HG03457 (cell line): Measurements from ENCODE around the gene LHX4.

Experiments used
- ATAC-seq: cut with Tn5 transposase; IDR thresholded peaks from one replicate; pipeline ENCODE4 v1.9.1; 2021; ENCODE audit warnings: moderate number of reproducible peaks; ENCODE audit not compliant: unreplicated experiment

Gene LHX4

GRCh38 chr1:180294711-180295110 is 64.6 kb downstream of the LHX4 start:
- no peak for ATAC-seq

- ATAC-seq: no peak
Measured at GRCh38 chr1:180295999-180296398, 65.9 kb downstream of the LHX4 start.

- ATAC-seq: no peak
Measured at GRCh38 chr1:180299479-180300221, 69.6 kb downstream of the LHX4 start.

GRCh38 chr1:180301135-180301742 is 71.2 kb downstream of the LHX4 start:
- no peak for ATAC-seq

GRCh38 chr1:180309338-180309737 is 79.3 kb downstream of the LHX4 start:
- no peak for ATAC-seq

GRCh38 chr1:180310095-180310494 is 80.0 kb downstream of the LHX4 start:
- ATAC-seq: no peak

GRCh38 chr1:180311011-180311730 is 81.1 kb downstream of the LHX4 start:
- ATAC-seq: no peak

GRCh38 chr1:180312926-180313325 is 82.9 kb downstream of the LHX4 start:
- no peak for ATAC-seq

- no peak for ATAC-seq
Measured at GRCh38 chr1:180327089-180327488, 97.0 kb downstream of the LHX4 start.
